CD4-positive, alpha-beta memory T cell (primary cell): ENCODE results near the gene PRDM16. TPM values are rescaled to one million over a fixed set of nuclear protein-coding genes. Genes with fewer than 3 reads are reported as not detected.

Source experiments
- CTCF ChIA-PET: fragments of 350-600 bp; sonication (Branson Sonifier 250); formaldehyde crosslinking; loops from one replicate; lab custom pipeline; 2021; ENCODE audit warnings: inconsistent platforms; ENCODE audit not compliant: partially characterized antibody; lab: Charles Lee
- POLR2A ChIA-PET: fragments of 350-600 bp; sonication (Branson Sonifier 250); formaldehyde crosslinking; loops from one replicate; lab custom pipeline; 2021; ENCODE audit not compliant: partially characterized antibody; lab: Charles Lee
- DNase-seq, 5 donors: peaks; one replicate each; pipeline versions ENCODE4 v3.0.0 to v3.0.0-alpha.2; 2020 to 2022; ENCODE audit warnings: mixed read lengths in 1 of 5
- H3K27ac ChIP-seq: one replicate; pipeline ENCODE4 v1.7.0; 2013; ENCODE audit warnings: low read depth, low read length
- H3K27me3 ChIP-seq: 2 replicates; pipeline ENCODE4 v1.7.0; 2013; ENCODE audit warnings: mild to moderate bottlenecking, low read length, moderate library complexity; ENCODE audit not compliant: insufficient read depth
- H3K36me3 ChIP-seq: 2 replicates; pipeline ENCODE4 v1.7.0; 2013; ENCODE audit warnings: mild to moderate bottlenecking, low read length, moderate library complexity; ENCODE audit not compliant: insufficient read depth
- H3K4me1 ChIP-seq: 2 replicates; pipeline ENCODE4 v1.7.0; 2013; ENCODE audit warnings: mild to moderate bottlenecking, low read length, moderate library complexity; ENCODE audit not compliant: insufficient read depth
- H3K4me3 ChIP-seq, 2 donors: one replicate each; pipeline ENCODE4 v1.7.0; 2013; ENCODE audit warnings: low read length in 2 of 2, mild to moderate bottlenecking in 1 of 2
- H3K9me3 ChIP-seq, 2 donors: one replicate each; pipeline ENCODE4 v1.7.0; 2013; ENCODE audit warnings: low read length in 2 of 2, control low read depth in 1 of 2; ENCODE audit not compliant: control insufficient read depth in 1 of 2
- H3K27ac Mint-ChIP-seq, 7 donors: one replicate each; pipeline ENCODE4 v1.8.0; 2020 to 2021; ENCODE audit warnings: mixed read lengths in 7 of 7, mild to moderate bottlenecking in 6 of 7, inconsistent platforms in 3 of 7, moderate library complexity in 3 of 7
- H3K27me3 Mint-ChIP-seq, 2 donors: one replicate each; pipeline ENCODE4 v1.8.0; 2020 to 2021; ENCODE audit warnings: mixed read lengths in 2 of 2
- H3K36me3 Mint-ChIP-seq, 2 donors: one replicate each; pipeline ENCODE4 v1.8.0; 2020 to 2021; ENCODE audit warnings: mixed read lengths in 2 of 2, inconsistent platforms in 1 of 2, mild to moderate bottlenecking in 1 of 2
- H3K4me1 Mint-ChIP-seq, 4 donors: one replicate each; pipeline ENCODE4 v1.8.0; 2020 to 2021; ENCODE audit warnings: mixed read lengths in 4 of 4, mild to moderate bottlenecking in 1 of 4
- H3K4me3 Mint-ChIP-seq, 8 donors: one replicate each; pipeline ENCODE4 v1.8.0; 2020 to 2021; ENCODE audit warnings: mixed read lengths in 8 of 8, mild to moderate bottlenecking in 7 of 8, moderate library complexity in 6 of 8, inconsistent platforms in 3 of 8
- H3K9me3 Mint-ChIP-seq, 8 donors: one replicate each; pipeline ENCODE4 v1.8.0; 2020 to 2021; ENCODE audit warnings: mixed read lengths in 8 of 8, mild to moderate bottlenecking in 5 of 8, inconsistent platforms in 3 of 8, moderate library complexity in 1 of 8
- intact Hi-C: fragments of 100-400 bp; cut with micrococcal nuclease; formaldehyde crosslinking; loops from one replicate; pipeline ENCODE4 v1.15.1; 2023
- polyA plus RNA-seq, 2 donors: library from polyadenylated mRNA; unstranded; fragments of 300-500 nt; fragmentation: Illumina TruSeq; gene quantifications; one replicate each; pipeline ENCODE4 v1.2.3, GENCODE V29; 2021
- total RNA-seq, 2 experiments: library from RNA; stranded (reverse); gene quantifications; one replicate each; pipeline ENCODE4 v1.2.3, GENCODE V29; 2021

The PRDM16 gene
- total and polyA plus RNA-seq, 4 experiments from 2014 or later, result not detected

- intact Hi-C loops, result no loop called here
- Mint-ChIP-seq H3K36me3 (peaks cover 0 to 4% of the 10 kb centered on the region in 2 donors), H3K4me3 (no peak overlapping the region), H3K27ac (no peak overlapping the region), H3K27me3 (peaks cover 0 to 1% of the 10 kb centered on the region in 2 donors), H3K9me3 (peaks cover 0 to 28% (median 22%) of the 10 kb centered on the region in 8 donors), H3K4me1 (no peaks in the 10 kb centered on the region)
- POLR2A ChIA-PET, result no interaction called here
- H3K9me3 ChIP-seq, result no peaks in the 10 kb centered on the region
- H3K27me3 ChIP-seq, result no peaks in the 10 kb centered on the region
- no peaks in the 10 kb centered on the region for H3K4me1 ChIP-seq
- CTCF ChIA-PET, result no interaction called here
- no peaks in the 10 kb centered on the region for H3K36me3 ChIP-seq
- H3K27ac ChIP-seq, result no peak overlapping the region
- DNase-seq, result no peak
- no peak overlapping the region for H3K4me3 ChIP-seq
These were observed 278.4 kb downstream of the PRDM16 start for GRCh38 chr1:3347257-3348020.

GRCh38 chr1:3348196-3348865, 279.3 kb downstream of the PRDM16 start:
- no peak overlapping the region for H3K4me3 Mint-ChIP-seq
- Histone ChIP-seq H3K4me1 (no peaks in the 10 kb centered on the region), H3K36me3 (no peaks in the 10 kb centered on the region), H3K9me3 (no peaks in the 10 kb centered on the region), H3K4me3 (no peak overlapping the region), H3K27me3 (no peaks in the 10 kb centered on the region), H3K27ac (no peak overlapping the region)
- ChIA-PET CTCF (no interaction called here), POLR2A (no interaction called here)
- no peak for DNase-seq
- H3K27me3 Mint-ChIP-seq, result peaks cover 0 to 2% of the 10 kb centered on the region in 2 donors
- H3K4me1 Mint-ChIP-seq, result no peaks in the 10 kb centered on the region
- H3K36me3 Mint-ChIP-seq, result peaks cover 0 to 4% of the 10 kb centered on the region in 2 donors
- H3K9me3 Mint-ChIP-seq, result peaks cover 0 to 20% (median 15%) of the 10 kb centered on the region in 8 donors
- intact Hi-C loops, result no loop called here
- no peak overlapping the region for H3K27ac Mint-ChIP-seq

- H3K36me3 Mint-ChIP-seq, result no peaks in the 10 kb centered on the region
These were observed 280.4 kb downstream of the PRDM16 start for GRCh38 chr1:3349161-3349967.

GRCh38 chr1:3349968-3350299, 280.9 kb downstream of the PRDM16 start:
- H3K36me3 Mint-ChIP-seq, result no peaks in the 10 kb centered on the region
- intact Hi-C loops, result no loop called here
- POLR2A ChIA-PET, result no interaction called here
- Histone ChIP-seq H3K9me3 (no peaks in the 10 kb centered on the region), H3K4me3 (no peak overlapping the region), H3K4me1 (no peaks in the 10 kb centered on the region), H3K36me3 (no peaks in the 10 kb centered on the region), H3K27me3 (no peaks in the 10 kb centered on the region), H3K27ac (no peak overlapping the region)
- no peak overlapping the region for H3K27ac Mint-ChIP-seq
- no peaks in the 10 kb centered on the region for H3K4me1 Mint-ChIP-seq
- no peak overlapping the region for H3K4me3 Mint-ChIP-seq
- no peak for DNase-seq
- peaks cover 0 to 5% (median 3%) of the 10 kb centered on the region in 8 donors for H3K9me3 Mint-ChIP-seq
- CTCF ChIA-PET, result no interaction called here
- H3K27me3 Mint-ChIP-seq, result peaks cover 0 to 2% of the 10 kb centered on the region in 2 donors

More at GRCh38 chr1:3349161-3349967, 280.4 kb downstream of the PRDM16 start:
- H3K27me3 ChIP-seq, result no peaks in the 10 kb centered on the region
- CTCF ChIA-PET, result no interaction called here
- H3K9me3 Mint-ChIP-seq, result peaks cover 0 to 10% (median 8%) of the 10 kb centered on the region in 8 donors
- no peak overlapping the region for H3K27ac Mint-ChIP-seq
- H3K27me3 Mint-ChIP-seq, result peaks cover 0 to 2% of the 10 kb centered on the region in 2 donors
- H3K4me3 ChIP-seq, result no peak overlapping the region
- H3K4me3 Mint-ChIP-seq, result no peak overlapping the region
- POLR2A ChIA-PET, result no interaction called here
- no peaks in the 10 kb centered on the region for H3K36me3 ChIP-seq
- H3K4me1 ChIP-seq, result no peaks in the 10 kb centered on the region
- H3K27ac ChIP-seq, result no peak overlapping the region
- H3K9me3 ChIP-seq, result no peaks in the 10 kb centered on the region
- DNase-seq, result no peak
- no peaks in the 10 kb centered on the region for H3K4me1 Mint-ChIP-seq
- intact Hi-C loops, result no loop called here

- Histone ChIP-seq H3K4me1 (no peaks in the 10 kb centered on the region), H3K9me3 (no peaks in the 10 kb centered on the region), H3K4me3 (no peak overlapping the region), H3K27me3 (no peaks in the 10 kb centered on the region), H3K36me3 (no peaks in the 10 kb centered on the region), H3K27ac (no peak overlapping the region)
- Mint-ChIP-seq H3K4me3 (no peak overlapping the region), H3K36me3 (no peaks in the 10 kb centered on the region), H3K4me1 (no peaks in the 10 kb centered on the region), H3K27me3 (peaks cover 0 to 2% of the 10 kb centered on the region in 2 donors), H3K9me3 (no peaks in the 10 kb centered on the region), H3K27ac (no peak overlapping the region)
- intact Hi-C loops, result no loop called here
- DNase-seq, result no peak
- CTCF ChIA-PET, result no interaction called here
- POLR2A ChIA-PET, result no interaction called here
These were observed 281.7 kb downstream of the PRDM16 start for GRCh38 chr1:3350506-3351261.

GRCh38 chr1:3351449-3352298, 282.7 kb downstream of the PRDM16 start:
- no peaks in the 10 kb centered on the region for H3K9me3 ChIP-seq
- intact Hi-C loops, result no loop called here
- Mint-ChIP-seq H3K36me3 (no peaks in the 10 kb centered on the region), H3K27ac (no peak overlapping the region), H3K27me3 (peaks cover 2% of the 10 kb centered on the region in 2 donors), H3K9me3 (no peaks in the 10 kb centered on the region), H3K4me1 (no peaks in the 10 kb centered on the region), H3K4me3 (no peak overlapping the region)
- CTCF ChIA-PET, result no interaction called here
- H3K27me3 ChIP-seq, result no peaks in the 10 kb centered on the region
- no peak overlapping the region for H3K27ac ChIP-seq
- DNase-seq, result no peak
- H3K36me3 ChIP-seq, result no peaks in the 10 kb centered on the region
- no peak overlapping the region for H3K4me3 ChIP-seq
- POLR2A ChIA-PET, result no interaction called here
- H3K4me1 ChIP-seq, result no peaks in the 10 kb centered on the region
